Rectal smooth muscle tissue (tissue), 1 donor: ENCODE measurements around the gene DSCAM.

Experiments used
- H3K27ac ChIP-seq: one replicate; pipeline ENCODE4 v1.7.0; 2013; ENCODE audit warnings: low read depth, low read length, inconsistent platforms
- H3K27me3 ChIP-seq: one replicate; pipeline ENCODE4 v1.7.0; 2013; ENCODE audit warnings: low read length; ENCODE audit not compliant: control insufficient read depth, insufficient read depth
- H3K36me3 ChIP-seq: one replicate; pipeline ENCODE4 v1.7.0; 2013; ENCODE audit warnings: low read length; ENCODE audit not compliant: control insufficient read depth, insufficient read depth
- H3K4me1 ChIP-seq: one replicate; pipeline ENCODE4 v1.7.0; 2013; ENCODE audit warnings: low read length; ENCODE audit not compliant: control insufficient read depth, insufficient read depth
- H3K4me3 ChIP-seq: one replicate; pipeline ENCODE4 v1.7.0; 2013; ENCODE audit warnings: low read length
- H3K9ac ChIP-seq: one replicate; pipeline ENCODE4 v1.7.0; 2013; ENCODE audit warnings: low read length

Gene DSCAM

DNA sequence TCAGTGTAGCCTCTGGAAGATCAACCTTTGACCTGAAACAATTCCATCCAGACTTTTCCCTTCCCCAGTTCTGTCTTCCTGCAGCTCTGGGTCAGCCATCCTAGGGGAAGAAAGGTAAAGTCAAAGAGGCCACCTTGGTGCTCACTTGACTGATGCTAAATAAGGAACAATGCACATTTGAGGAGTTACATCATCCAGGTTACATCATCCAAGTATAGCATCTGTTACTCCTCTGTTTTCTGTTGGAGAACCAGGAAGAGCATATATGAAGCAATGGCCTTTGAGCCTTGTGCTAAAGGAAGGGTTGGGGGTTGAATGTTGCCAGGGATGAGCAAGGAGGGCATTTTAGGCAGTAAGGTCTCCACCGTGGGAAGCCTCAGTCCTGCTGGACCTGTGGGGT lies 3.1 kb upstream of the DSCAM start:
- no peak overlapping the region for H3K27ac ChIP-seq
- no peaks in the 10 kb centered on the region for H3K4me1 ChIP-seq
- no peaks in the 10 kb centered on the region for H3K36me3 ChIP-seq
- no peak overlapping the region for H3K4me3 ChIP-seq
- H3K9ac ChIP-seq: no peak overlapping the region
- H3K27me3 ChIP-seq: peaks cover 5% of the 10 kb centered on the region

DNA sequence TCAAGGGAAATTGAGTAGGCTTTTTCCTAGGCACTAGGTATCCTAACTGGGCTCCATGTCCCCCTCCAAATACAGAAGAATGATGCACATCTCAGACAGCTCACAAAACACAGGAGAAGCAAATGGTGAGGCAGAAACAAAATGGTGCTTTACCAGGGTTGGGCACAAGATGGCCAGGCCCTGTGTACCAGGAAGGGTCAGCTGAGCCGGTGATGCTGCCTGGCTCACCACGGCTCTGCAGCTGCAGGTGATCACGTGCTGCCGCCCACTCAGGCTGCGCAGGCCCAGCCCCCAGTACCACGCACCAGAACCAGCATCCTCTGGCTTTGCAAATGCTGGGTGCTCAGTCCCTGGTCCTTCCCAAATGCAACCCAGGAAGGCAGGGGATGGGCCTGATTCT lies 993 bp upstream of the DSCAM start:
- peaks cover 5% of the 10 kb centered on the region for H3K27me3 ChIP-seq
- H3K27ac ChIP-seq: no peak overlapping the region
- H3K9ac ChIP-seq: no peak overlapping the region
- H3K36me3 ChIP-seq: no peaks in the 10 kb centered on the region
- no peak overlapping the region for H3K4me3 ChIP-seq
- H3K4me1 ChIP-seq: no peaks in the 10 kb centered on the region

DNA sequence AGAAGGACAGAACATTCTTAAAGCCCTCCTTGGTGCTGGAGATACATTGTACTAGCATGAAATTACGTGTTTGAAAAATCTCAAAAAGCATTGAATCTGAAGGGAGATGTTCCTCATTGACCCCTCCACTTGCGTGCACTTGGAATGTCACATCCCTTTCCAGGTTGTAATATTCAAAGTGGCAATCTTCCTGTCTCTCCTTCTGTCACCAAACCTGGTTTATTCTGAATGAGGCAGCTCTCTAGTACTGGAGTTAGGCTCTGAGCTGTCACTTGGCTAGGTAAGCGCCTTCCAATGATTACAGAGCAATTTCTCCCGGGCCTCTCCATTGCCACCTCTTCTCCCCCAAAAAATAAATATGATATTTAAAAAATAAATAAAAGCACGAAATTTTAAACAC lies 855 bp downstream of the DSCAM start:
- no peak overlapping the region for H3K27ac ChIP-seq
- no peaks in the 10 kb centered on the region for H3K36me3 ChIP-seq
- no peaks in the 10 kb centered on the region for H3K4me1 ChIP-seq
- H3K9ac ChIP-seq: no peak overlapping the region
- H3K4me3 ChIP-seq: no peak overlapping the region
- H3K27me3 ChIP-seq: peaks cover 5% of the 10 kb centered on the region

DNA sequence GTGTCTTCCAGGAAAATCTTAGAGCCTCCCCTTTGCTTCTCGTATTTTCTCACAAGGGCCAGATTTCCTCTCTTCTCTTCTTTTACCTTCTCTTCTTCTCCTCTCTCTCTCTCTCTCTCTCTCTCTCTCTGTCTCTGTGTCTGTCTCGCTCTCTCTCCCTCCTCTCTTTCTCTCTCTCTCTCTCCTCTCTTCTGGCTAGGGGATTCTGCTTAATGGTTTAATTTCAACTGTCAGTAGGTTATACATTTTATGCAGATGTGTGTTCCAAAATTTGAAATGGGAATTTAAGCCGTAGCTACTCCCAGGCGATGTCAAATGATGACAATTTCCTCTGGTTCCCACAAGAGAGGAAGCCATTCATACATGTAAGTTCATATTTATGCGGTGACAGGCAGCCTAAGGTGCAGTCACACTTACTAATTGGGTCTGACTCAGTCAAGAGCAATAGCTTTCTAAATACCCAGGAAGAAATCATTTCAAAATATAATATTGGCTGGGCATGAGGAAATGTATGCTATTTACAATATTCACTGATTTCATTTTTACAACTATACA lies 1.4 kb downstream of the DSCAM start:
- Histone ChIP-seq H3K4me3 (no peak overlapping the region), H3K4me1 (no peaks in the 10 kb centered on the region), H3K9ac (no peak overlapping the region), H3K27ac (no peak overlapping the region), H3K27me3 (peaks cover 5% of the 10 kb centered on the region), H3K36me3 (no peaks in the 10 kb centered on the region)

DNA sequence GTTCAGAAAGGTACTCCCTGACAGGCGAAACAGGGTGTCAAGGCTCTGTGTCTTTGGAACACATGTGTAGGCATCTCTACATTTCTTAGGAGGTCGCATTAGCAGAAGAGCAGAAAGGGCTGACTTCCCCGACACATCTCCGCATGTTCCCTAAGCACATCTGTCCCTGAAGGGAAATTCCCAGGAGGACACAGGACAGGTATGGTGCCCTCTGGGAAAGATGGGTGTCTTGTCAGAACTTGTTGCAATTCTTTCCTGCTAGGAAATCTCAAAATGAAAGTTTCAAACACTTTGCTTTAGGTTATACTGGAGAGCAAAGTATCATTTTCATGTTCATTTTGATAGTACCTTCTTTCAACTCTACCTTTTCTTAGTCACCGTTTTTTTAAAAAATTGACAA lies 2.0 kb downstream of the DSCAM start:
- no peak overlapping the region for H3K9ac ChIP-seq
- no peak overlapping the region for H3K27ac ChIP-seq
- H3K4me1 ChIP-seq: no peaks in the 10 kb centered on the region
- H3K27me3 ChIP-seq: peaks cover 5% of the 10 kb centered on the region
- H3K36me3 ChIP-seq: no peaks in the 10 kb centered on the region
- H3K4me3 ChIP-seq: no peak overlapping the region

DNA sequence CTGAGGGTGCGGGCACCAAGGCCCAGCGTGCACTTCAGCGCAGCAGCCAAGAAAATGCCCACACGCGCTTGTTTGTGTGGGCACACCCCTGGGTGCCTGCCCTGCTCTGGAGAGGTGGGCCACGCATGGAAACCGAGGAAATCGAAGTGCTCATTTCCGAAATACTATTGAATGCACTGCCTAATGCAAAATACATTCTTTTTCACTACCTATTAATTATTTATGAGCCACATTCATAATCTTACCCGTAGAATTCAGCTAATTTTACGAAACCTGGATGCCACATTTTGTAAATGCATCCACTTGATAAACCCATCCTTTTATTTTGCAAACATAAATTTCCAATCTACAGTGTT lies 4.8 kb downstream of the DSCAM start:
- H3K27me3 ChIP-seq: peaks cover 5% of the 10 kb centered on the region
- H3K4me3 ChIP-seq: no peak overlapping the region
- no peaks in the 10 kb centered on the region for H3K36me3 ChIP-seq
- H3K27ac ChIP-seq: no peak overlapping the region
- H3K9ac ChIP-seq: no peak overlapping the region
- no peaks in the 10 kb centered on the region for H3K4me1 ChIP-seq

DNA sequence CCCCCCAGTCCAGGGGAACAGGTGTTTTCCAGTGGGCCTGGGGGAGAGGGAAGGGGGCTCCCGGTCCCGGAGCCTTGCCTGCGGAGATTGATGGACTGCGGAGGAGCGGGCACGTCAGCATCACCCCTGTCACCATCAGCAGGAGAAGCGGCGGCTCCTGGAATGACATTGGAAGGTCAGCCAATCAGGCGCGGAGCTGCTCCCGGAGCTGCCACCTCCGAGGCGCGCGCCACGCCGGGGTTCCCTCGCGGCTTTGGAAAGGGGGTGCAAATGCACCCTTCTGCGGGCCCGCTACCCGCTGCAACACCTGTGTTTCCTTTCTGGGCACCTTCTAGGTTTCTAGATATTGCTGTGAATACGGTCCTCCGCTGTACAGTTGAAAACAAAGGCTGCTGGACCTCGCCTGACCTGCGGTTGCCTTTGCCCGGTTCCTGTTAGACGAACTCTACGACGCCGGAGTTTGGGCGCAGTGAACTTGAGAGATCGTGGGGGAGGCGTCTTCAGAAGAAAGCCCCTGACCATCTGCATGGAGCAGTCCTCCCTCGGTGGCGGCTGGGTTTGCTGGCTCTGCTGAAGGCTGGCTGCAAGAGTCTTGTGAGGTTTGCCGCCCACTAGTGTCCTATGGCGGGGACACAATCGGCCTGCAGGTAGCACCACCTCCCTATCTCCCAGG lies 5.3 kb downstream of the DSCAM start:
- Histone ChIP-seq H3K36me3 (no peaks in the 10 kb centered on the region), H3K4me3 (peak overlapping the region; percentile 43), H3K27ac (no peak overlapping the region), H3K4me1 (no peaks in the 10 kb centered on the region), H3K9ac (no peak overlapping the region), H3K27me3 (peaks cover 5% of the 10 kb centered on the region)

DNA sequence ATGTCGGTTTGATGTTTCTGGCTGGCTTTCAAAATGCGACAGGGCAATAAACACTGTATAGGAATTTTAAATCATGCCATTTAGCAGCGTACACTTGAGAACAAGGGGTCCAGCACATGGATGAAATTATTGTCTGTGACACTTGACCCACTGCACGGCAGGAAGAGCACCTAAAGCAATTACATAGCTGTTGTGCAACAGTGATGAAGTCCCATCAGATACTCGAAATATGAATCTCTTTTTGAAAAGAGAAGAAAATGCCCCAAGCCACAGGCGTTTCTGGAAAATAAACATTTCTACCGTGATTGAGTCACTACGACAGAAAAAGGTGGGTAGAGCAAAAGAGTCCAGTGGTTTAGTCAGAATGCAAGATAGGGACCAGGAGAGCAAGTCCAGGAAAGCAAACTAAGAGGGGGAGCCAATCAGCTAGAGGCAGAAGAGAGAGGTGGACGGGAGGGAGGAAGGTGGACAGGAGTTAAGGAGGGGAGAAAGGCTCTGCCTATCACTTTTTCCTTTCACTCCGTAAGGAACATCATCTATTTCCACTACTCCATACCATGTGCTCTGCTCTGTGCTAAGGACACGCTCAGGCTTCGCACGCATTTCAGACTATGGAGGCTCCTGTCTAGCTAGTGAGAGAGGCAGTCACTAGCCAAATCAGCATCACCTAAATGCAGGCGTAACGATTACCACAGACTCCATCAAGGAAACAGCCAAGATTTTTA lies 6.4 kb downstream of the DSCAM start:
- no peak overlapping the region for H3K4me3 ChIP-seq
- no peak overlapping the region for H3K9ac ChIP-seq
- H3K27ac ChIP-seq: no peak overlapping the region
- peaks cover 5% of the 10 kb centered on the region for H3K27me3 ChIP-seq
- no peaks in the 10 kb centered on the region for H3K4me1 ChIP-seq
- no peaks in the 10 kb centered on the region for H3K36me3 ChIP-seq

DNA sequence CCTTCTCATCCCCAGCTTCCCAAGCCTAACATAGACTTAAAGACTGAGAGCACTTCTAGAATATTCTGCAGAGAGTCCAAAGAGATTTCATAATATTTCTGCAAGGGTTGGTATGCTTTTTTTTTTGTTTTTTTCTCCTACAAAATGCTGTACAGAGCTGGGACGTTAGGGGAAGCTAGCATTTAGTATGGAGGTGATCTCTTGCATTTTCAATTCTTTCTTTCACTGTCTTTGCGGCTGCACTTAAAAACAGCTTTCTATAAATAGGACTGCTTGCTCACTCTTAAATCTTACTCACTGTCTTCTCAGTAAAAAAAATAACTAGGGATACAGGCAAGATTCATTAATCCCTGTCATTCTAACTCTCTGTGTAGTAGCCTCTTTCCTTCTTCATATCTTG lies 7.4 kb downstream of the DSCAM start:
- H3K27me3 ChIP-seq: no peaks in the 10 kb centered on the region
- no peak overlapping the region for H3K27ac ChIP-seq
- H3K4me1 ChIP-seq: no peaks in the 10 kb centered on the region
- no peak overlapping the region for H3K4me3 ChIP-seq
- H3K36me3 ChIP-seq: no peaks in the 10 kb centered on the region
- H3K9ac ChIP-seq: no peak overlapping the region

DNA sequence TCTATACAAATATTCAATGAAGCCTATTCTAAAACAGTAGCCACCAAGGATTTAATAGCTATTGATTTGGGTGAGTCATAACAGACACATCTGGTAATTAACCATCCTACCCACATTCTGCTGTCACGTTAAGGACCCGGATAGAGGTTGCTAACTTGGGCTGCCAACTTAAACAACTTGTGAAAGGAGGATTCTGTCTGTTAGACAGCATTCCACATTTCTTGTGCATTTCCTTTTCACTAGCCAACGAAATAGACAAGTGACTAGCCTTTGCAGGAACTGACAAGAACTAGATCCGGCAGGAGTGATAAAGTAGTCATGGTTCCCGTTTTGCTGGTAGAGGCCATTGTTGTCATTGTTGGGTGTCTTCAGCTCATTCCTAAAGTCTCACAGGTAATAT lies 9.5 kb downstream of the DSCAM start:
- Histone ChIP-seq H3K4me1 (no peaks in the 10 kb centered on the region), H3K27me3 (no peaks in the 10 kb centered on the region), H3K27ac (no peak overlapping the region), H3K4me3 (no peak overlapping the region), H3K9ac (no peak overlapping the region), H3K36me3 (no peaks in the 10 kb centered on the region)

DNA sequence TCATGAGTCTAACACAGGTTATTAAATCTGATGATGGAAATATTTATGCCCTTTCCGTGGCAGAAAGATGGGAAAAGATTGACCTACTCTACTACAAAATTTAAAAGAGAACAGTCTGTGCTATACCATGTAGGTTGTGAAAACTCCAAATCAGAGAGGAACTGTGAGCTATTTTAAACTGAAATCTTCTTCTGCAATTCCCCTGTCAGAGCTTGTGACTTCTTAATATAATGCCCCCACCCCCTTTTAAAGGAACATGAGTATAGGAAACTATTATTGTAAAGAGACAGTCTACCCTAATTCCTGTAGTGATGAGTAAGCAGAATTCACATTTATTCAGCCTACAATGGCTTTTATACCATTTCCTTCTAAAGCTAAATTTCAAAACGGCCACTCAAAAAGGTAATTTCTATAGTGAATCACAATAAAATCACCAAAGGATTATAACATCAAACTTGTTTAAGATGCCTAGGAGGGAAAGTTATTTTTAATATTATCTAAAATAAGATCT lies 11.7 kb downstream of the DSCAM start:
- no peaks in the 10 kb centered on the region for H3K36me3 ChIP-seq
- no peaks in the 10 kb centered on the region for H3K27me3 ChIP-seq
- no peak overlapping the region for H3K9ac ChIP-seq
- H3K4me3 ChIP-seq: no peak overlapping the region
- no peaks in the 10 kb centered on the region for H3K4me1 ChIP-seq
- H3K27ac ChIP-seq: no peak overlapping the region

DNA sequence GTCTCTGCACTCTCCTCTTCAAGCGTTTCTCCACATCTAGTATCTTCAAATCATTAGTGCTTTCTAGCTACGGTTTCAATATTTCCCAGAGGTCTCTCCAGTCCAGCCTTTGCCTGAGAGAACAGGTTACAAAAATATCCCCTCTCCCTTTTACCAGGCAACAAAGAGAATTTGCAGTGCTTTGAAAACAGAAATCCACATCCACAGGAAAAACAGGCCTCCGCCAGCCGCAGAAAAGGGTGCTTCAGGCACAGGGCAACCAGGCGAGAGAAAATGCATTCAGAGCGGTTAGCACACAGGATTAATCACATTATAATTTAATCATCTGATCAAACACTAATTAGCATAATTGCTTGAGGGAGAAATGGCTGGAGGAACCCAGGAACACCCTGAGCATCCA lies 13.8 kb downstream of the DSCAM start:
- no peak overlapping the region for H3K27ac ChIP-seq
- no peaks in the 10 kb centered on the region for H3K27me3 ChIP-seq
- H3K9ac ChIP-seq: no peak overlapping the region
- no peaks in the 10 kb centered on the region for H3K4me1 ChIP-seq
- H3K4me3 ChIP-seq: no peak overlapping the region
- no peaks in the 10 kb centered on the region for H3K36me3 ChIP-seq

DNA sequence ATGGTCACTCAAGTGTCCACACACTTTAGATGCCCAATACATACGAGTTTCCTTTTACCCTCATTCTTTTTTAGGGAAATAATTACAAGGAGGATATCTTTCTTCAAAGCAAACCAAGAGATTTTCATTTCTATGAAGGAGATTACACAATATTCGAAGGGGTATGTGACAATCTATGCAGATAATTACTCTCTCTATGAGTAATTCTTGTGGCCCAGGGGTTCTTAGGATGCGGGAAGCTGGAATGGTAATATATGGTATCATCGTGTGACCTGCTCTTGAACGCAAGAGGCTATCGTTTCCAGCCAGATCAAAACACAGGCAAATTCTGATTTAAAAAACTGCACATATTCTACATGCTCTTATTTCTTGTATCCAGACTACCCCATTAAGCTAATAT lies 14.6 kb downstream of the DSCAM start:
- no peaks in the 10 kb centered on the region for H3K36me3 ChIP-seq
- no peak overlapping the region for H3K27ac ChIP-seq
- no peaks in the 10 kb centered on the region for H3K4me1 ChIP-seq
- H3K27me3 ChIP-seq: no peaks in the 10 kb centered on the region
- no peak overlapping the region for H3K4me3 ChIP-seq
- no peak overlapping the region for H3K9ac ChIP-seq
